ENCODE data around the gene NR4A1. TPM values are rescaled to one million over a fixed set of nuclear protein-coding genes. Genes with fewer than 3 reads are reported as not detected.

NR4A1 gene
- total RNA-seq, 2 donors from 2014 or later = 150 to 238 TPM

DNA sequence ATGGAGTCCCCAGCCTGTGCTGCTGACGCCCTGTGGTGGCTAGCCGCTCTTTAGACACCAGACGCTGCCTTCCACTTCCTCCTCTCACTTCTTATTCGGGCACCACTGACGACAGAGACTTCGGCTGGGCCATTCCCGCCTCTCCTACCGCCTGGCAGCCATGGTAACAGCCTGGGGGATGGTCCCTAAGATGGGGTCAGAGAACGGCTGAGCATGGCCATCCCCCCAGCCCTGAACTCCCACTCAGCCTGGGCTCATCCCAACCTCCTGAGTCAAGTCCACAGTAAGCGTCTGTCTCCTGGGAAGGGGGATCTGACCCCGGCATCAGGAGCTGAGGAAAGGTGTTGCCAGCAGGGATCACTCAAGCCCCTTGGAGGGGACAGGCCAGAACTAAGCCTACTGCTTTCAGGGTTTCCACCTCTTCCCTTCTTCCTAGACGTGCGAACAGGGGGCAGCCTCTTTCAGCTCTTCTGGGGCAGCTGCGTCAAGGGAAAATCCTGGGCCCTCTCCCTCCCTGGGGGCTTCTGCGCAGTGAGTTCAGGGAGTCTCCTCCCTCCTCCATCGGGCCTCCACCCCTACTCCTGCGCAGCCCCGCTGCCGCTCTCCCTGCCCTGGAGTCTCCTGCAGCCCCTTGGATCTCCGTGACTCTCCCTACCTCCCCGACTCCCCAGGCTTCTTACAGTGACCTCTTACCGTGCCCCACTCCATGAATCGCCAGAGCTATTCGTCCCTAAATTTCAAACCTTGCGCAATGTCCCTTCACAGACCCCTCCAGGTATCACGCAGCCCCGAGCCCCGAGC, 45.1 kb upstream of the NR4A1 start:
- peaks cover 4% of the 10 kb centered on the region for H3K36me3 ChIP-seq
- H3K4me3 ChIP-seq = peak overlapping the region; percentile 76 to 82
- TF ChIP-seq, protein P1, sequence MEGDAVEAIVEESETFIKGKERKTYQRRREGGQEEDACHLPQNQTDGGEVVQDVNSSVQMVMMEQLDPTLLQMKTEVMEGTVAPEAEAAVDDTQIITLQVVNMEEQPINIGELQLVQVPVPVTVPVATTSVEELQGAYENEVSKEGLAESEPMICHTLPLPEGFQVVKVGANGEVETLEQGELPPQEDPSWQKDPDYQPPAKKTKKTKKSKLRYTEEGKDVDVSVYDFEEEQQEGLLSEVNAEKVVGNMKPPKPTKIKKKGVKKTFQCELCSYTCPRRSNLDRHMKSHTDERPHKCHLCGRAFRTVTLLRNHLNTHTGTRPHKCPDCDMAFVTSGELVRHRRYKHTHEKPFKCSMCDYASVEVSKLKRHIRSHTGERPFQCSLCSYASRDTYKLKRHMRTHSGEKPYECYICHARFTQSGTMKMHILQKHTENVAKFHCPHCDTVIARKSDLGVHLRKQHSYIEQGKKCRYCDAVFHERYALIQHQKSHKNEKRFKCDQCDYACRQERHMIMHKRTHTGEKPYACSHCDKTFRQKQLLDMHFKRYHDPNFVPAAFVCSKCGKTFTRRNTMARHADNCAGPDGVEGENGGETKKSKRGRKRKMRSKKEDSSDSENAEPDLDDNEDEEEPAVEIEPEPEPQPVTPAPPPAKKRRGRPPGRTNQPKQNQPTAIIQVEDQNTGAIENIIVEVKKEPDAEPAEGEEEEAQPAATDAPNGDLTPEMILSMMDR (IDR thresholded peaks at IDR 0.05) = no peak
- H3K27me3 ChIP-seq = peaks cover 0 to 5% of the 10 kb centered on the region in 2 donors
- H3K27ac ChIP-seq = peak overlapping the region in 1 of 2 donors; percentile 90
- peak; percentile 85 for DNase-seq (ENCODE audit: low spot score)
- peaks cover 0 to 33% of the 10 kb centered on the region in 2 donors for H3K4me1 ChIP-seq
- no peaks in the 10 kb centered on the region for H3K9me3 ChIP-seq

DNA sequence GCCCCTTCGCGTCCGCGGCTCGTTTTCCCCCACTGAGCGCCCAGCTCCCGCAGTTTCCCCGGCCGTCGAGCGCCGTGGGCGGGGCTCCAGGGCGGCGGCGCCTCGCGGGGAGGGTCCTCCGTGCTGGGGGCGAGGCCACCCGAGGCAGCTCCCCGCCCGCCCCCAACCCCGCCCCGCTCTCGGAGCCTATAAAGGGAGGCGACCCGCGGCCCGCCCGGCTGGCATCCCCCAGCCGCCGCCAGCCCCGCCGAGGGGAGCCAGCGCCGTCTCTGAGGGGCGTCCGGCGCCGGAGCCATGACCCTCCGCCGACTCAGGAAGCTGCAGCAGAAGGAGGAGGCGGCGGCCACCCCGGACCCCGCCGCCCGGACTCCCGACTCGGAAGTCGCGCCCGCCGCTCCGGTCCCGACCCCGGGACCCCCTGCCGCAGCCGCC, 44.5 kb upstream of the NR4A1 start, which contains the start of gene TAMALIN:
Gene TAMALIN, plus strand, starts transcription at position 221 of the 432 bp plus-strand sequence. Its CDS starts 74 bp downstream, at position 295.
- Histone ChIP-seq H3K36me3 (peaks cover 11% of the 10 kb centered on the region), H3K9me3 (no peaks in the 10 kb centered on the region), H3K4me3 (peak within 1 kb of the TSS; percentile 76 to 82), H3K27me3 (peaks cover 0 to 5% of the 10 kb centered on the region in 2 donors), H3K4me1 (peaks cover 0 to 38% of the 10 kb centered on the region in 2 donors), H3K27ac (peak within 1 kb of the TSS; percentile 90 to 92)
- TF ChIP-seq, protein P1 (IDR thresholded peaks at IDR 0.05) = no peak
- DNase-seq (ENCODE audit: low spot score) = peak; percentile 81

DNA sequence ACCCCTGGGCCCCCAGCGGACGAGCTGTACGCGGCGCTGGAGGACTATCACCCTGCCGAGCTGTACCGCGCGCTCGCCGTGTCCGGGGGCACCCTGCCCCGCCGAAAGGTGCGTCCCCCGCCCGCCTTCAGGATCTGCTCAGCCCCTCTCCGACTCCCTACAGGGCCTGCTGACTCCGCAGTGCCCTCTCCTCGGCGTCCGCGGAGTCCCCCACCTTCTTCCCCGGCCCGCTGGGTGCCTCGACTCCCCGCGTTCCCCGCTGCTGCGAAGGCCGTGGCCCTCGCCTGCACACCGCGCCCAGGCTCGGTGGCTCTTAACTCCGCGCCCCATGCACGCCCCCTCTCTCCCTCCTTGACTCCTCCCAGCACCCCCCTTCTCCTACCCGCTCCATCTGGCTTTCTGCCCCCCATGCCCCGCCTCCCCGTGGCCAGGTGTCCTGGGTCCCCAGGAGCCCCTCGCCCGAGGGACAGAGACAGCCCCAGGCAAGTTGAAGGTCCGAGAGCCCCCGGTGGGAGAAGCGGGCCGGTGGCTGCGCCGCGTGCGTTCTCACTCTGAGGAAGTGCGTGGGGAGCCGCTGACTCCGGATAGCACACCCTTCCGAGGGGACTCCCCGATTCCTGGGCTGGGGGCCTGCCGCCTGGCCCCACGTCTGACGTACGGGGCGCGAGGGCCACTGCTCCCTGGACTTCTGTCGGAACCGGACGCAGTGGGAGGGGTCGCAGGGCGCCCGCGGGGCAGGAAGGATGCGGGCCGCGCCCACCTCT, 43.9 kb upstream of the NR4A1 start:
- DNase-seq (ENCODE audit: low spot score) = no peak

DNA sequence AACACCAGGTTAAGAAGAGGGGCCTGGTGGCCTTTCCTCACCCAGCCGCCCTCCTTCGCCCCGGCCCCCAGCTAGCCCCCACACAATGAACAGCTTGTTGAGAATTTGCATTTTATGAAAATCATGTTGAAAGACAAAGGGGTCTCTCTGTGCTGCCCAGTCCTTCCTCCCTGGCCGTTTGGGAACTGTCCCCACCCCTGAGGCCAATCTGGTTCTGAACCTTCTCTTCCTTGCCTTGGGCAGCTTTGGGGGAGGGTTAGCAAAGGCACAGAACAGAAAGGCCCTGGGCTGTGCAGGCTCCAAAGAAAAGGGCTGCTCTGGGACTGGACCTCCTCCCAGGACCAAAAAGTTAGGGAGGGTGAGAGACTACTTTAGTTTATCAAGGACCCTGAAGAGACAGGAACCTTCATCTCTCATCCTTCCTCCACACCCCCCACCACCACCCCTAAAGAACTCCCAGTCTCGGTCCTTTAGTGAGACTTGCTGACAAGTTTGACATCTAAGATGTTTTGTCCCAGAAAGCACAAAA, 43.2 kb upstream of the NR4A1 start:
- Histone ChIP-seq H3K27me3 (peaks cover 0 to 5% of the 10 kb centered on the region in 2 donors), H3K4me3 (peak overlapping the region; percentile 76 to 82), H3K9me3 (no peaks in the 10 kb centered on the region), H3K27ac (peak overlapping the region; percentile 90 to 92), H3K4me1 (peaks cover 0 to 38% of the 10 kb centered on the region in 2 donors), H3K36me3 (peaks cover 12% of the 10 kb centered on the region)
- TF ChIP-seq, protein P1 (IDR thresholded peaks at IDR 0.05) = no peak
- no peak for DNase-seq (ENCODE audit: low spot score)

More for the DNA sequence above, 43.9 kb upstream of the NR4A1 start:
- Histone ChIP-seq H3K4me3 (peak overlapping the region; percentile 76 to 82), H3K36me3 (peaks cover 12% of the 10 kb centered on the region), H3K4me1 (peaks cover 0 to 38% of the 10 kb centered on the region in 2 donors), H3K9me3 (no peaks in the 10 kb centered on the region), H3K27ac (peak overlapping the region; percentile 90 to 92), H3K27me3 (peaks cover 0 to 5% of the 10 kb centered on the region in 2 donors)
- TF ChIP-seq, protein P1 (IDR thresholded peaks at IDR 0.05) = no peak

DNA sequence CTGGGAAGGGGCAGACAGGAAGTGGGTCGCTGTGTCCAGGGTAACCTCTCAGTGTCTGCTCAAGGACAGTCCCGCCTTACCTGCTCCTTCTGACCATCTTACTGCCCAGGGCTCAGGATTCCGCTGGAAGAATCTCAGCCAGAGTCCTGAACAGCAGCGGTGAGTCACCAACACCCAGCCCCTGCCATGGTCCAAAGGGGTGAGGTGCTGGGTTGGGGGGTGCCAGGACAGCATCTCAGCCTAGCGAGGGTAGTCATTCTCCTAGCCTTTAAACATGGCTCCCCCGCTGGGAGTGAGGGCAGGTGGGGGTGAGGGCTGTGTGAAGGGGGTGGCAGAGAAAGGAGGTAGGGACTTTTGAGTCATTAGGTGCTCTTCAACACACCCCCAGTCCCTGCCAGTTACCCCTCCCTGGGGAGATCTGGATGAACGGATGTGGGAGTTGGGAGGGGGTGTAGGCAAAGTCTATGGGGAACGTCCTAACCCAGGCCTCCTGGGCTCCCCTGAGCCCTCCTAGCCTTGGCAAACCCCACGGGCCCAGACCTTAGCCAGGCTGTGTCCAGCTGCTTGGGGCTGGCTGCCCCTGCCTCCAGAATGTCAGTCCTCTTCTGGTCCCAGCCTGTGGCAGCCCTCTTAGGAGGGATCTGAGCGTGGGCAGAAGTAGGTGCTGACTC, 42.0 kb upstream of the NR4A1 start:
- peaks cover 0 to 5% of the 10 kb centered on the region in 2 donors for H3K27me3 ChIP-seq
- DNase-seq (ENCODE audit: low spot score) = no peak
- peaks cover 22% of the 10 kb centered on the region for H3K36me3 ChIP-seq
- H3K4me1 ChIP-seq = peaks cover 0 to 38% of the 10 kb centered on the region in 2 donors
- H3K9me3 ChIP-seq = no peaks in the 10 kb centered on the region
- TF ChIP-seq, protein P1 (IDR thresholded peaks at IDR 0.05) = no peak
- peak overlapping the region; percentile 90 to 92 for H3K27ac ChIP-seq
- H3K4me3 ChIP-seq = peak overlapping the region; percentile 76 to 82
